PC-3 (cell line): Measurements from ENCODE around the gene SNX22. TPM values are rescaled to one million over a fixed set of nuclear protein-coding genes. Genes with fewer than 3 reads are reported as not detected.

ENCODE experiments used
- ATAC-seq: fragments of 200-7000 bp; cut with Tn5 transposase; 2 replicates; pipeline ENCODE4 v1.9.1; 2020; ENCODE audit warnings: mild to moderate bottlenecking, moderate library complexity
- BruUV-seq: library from RNA; stranded (reverse); fragments of 400-500 nt; replicated peaks from 2 replicates; lab custom pipeline; 2021; lab: Mats Ljungman, UMichigan
- CTCF ChIA-PET: fragments of 300-600 bp; sonication (Branson Sonifier 250); formaldehyde crosslinking; loops from one replicate; lab custom pipeline; 2022; ENCODE audit warnings: antibody characterized with exemption; lab: Charles Lee
- POLR2A ChIA-PET: fragments of 300-600 bp; sonication (Branson Sonifier 250); formaldehyde crosslinking; loops from one replicate; lab custom pipeline; 2022; ENCODE audit warnings: antibody characterized with exemption; ENCODE audit not compliant: unreplicated experiment; lab: Charles Lee
- DNase-seq: peaks from one replicate; pipeline ENCODE4 v3.0.0-alpha.2; 2015
- H2AFZ ChIP-seq: fragments of 300-600 bp; sonication (generic); 2 replicates; pipeline ENCODE4 v1.6.0; 2016; ENCODE audit warnings: antibody characterized with exemption, low read length
- H3F3A ChIP-seq: fragments of 300-600 bp; sonication (generic); one replicate; pipeline ENCODE4 v1.6.0; 2017; ENCODE audit warnings: antibody characterized with exemption, low read length, control low read depth, mild to moderate bottlenecking; ENCODE audit not compliant: unreplicated experiment
- H3K27ac ChIP-seq: fragments of 300-600 bp; sonication (generic); 2 replicates; pipeline ENCODE4 v1.5.1; 2016; ENCODE audit warnings: mild to moderate bottlenecking, low read length
- H3K27me3 ChIP-seq: fragments of 300-600 bp; sonication (generic); 2 replicates; pipeline ENCODE4 v1.6.1; 2016; ENCODE audit warnings: low read length, mixed read lengths
- H3K36me3 ChIP-seq: fragments of 300-600 bp; sonication (generic); 2 replicates; pipeline ENCODE4 v1.6.1; 2016; ENCODE audit warnings: low read depth, mixed run types, low read length, mixed read lengths
- H3K4me1 ChIP-seq: fragments of 300-600 bp; sonication (generic); 2 replicates; pipeline ENCODE4 v1.5.1; 2016; ENCODE audit warnings: low read length; ENCODE audit not compliant: insufficient read depth
- H3K4me2 ChIP-seq: fragments of 300-600 bp; sonication (generic); 2 replicates; pipeline ENCODE4 v1.6.0; 2016; ENCODE audit warnings: low read length
- H3K4me3 ChIP-seq: fragments of 300-600 bp; sonication (generic); 2 replicates; pipeline ENCODE4 v1.5.1; 2016; ENCODE audit warnings: mild to moderate bottlenecking, low read length, mixed read lengths
- H3K79me2 ChIP-seq: fragments of 300-600 bp; sonication (generic); 2 replicates; pipeline ENCODE4 v1.6.1; 2017; ENCODE audit warnings: low read length, mixed read lengths
- H3K9ac ChIP-seq: fragments of 300-600 bp; sonication (generic); 2 replicates; pipeline ENCODE4 v1.6.0; 2016; ENCODE audit warnings: mild to moderate bottlenecking, low read length
- H3K9me2 ChIP-seq: fragments of 300-600 bp; sonication (generic); replicated peaks from 2 replicates; pipeline ENCODE4 v1.6.1; 2016; ENCODE audit warnings: mixed run types, low read length, mixed read lengths
- H3K9me3 ChIP-seq: fragments of 300-600 bp; sonication (generic); 2 replicates; pipeline ENCODE4 v1.6.1; 2016; ENCODE audit warnings: low read length, mixed read lengths
- H4K20me1 ChIP-seq: fragments of 300-600 bp; sonication (generic); 2 replicates; pipeline ENCODE4 v1.6.1; 2016; ENCODE audit warnings: low read length, mixed read lengths
- EZH2 ChIP-seq: fragments of 300-600 bp; sonication (generic); IDR thresholded peaks from one replicate; pipeline ENCODE4 v1.6.1; 2017; ENCODE audit warnings: antibody characterized with exemption, mild to moderate bottlenecking, low read length; ENCODE audit not compliant: unreplicated experiment
- EZH2phosphoT487 ChIP-seq: fragments of 300-600 bp; sonication (generic); IDR thresholded peaks from 2 replicates; pipeline ENCODE4 v1.6.1; 2018; ENCODE audit warnings: mild to moderate bottlenecking, antibody characterized with exemption, low read length, borderline replicate concordance
- intact Hi-C: fragments of 100-400 bp; cut with micrococcal nuclease; formaldehyde crosslinking; loops from 2 replicates; pipeline ENCODE4 v1.9.0; 2023
- total RNA-seq: library from RNA; depleted of rRNA; stranded (reverse); fragments of >200 nt; gene quantifications from 2 replicates; pipeline ENCODE4 v1.2.3, GENCODE V29; 2014
- TF ChIP-seq, protein P1 (sequence below): fragments of 300-600 bp; sonication (generic); conservative IDR thresholded peaks from 2 replicates; pipeline ENCODE4 v1.5.1; 2017; ENCODE audit warnings: antibody characterized with exemption, low read depth, mild to moderate bottlenecking, low read length

SNX22 gene
- total RNA-seq, 1 experiment from 2014 or later = 0.77 TPM

DNA sequence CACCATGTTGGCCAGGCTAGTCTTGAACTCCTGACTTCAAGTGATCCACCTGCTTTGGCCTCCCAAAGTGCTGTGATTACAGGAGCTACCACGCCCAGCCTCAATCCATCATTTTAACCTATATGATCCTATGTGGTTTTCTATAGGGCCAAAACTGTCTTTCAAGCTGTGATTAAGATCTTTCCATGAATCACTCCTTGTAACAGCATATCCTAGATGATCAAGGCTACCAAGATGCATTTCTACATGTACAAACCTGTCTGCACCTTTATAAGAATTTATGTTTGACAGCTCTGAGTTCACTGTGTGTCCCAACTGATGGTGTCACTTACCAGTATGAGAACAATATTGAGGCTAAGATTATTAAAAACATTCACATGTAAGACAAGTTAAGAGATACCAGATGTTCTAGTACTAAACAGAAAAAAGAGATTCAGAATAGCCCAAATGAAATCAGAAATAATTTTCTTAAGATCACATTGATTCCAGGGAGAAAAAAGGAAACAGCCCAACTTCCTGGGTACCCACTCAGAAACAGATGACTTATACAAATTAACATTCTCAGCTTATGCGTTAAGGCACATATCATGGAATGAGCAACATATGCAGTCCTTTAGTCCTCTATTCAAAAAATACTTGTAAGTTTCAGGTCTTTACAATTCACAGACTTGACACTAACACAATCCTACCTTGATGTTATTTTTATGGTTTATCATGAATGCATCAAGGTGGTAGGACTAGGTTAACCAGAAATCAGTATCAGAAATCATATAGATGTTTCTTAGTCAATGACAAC, 36.1 kb downstream of the SNX22 start:
- H4K20me1 ChIP-seq = no peaks in the 10 kb centered on the region
- no peaks in the 10 kb centered on the region for H3K4me1 ChIP-seq
- no peaks in the 10 kb centered on the region for H3F3A ChIP-seq
- POLR2A ChIA-PET = no interaction called here
- H3K27ac ChIP-seq = no peak overlapping the region
- H3K9me3 ChIP-seq = no peaks in the 10 kb centered on the region
- no peaks in the 10 kb centered on the region for H3K9me2 ChIP-seq
- no peak overlapping the region for H2AFZ ChIP-seq
- no peak for ATAC-seq
- H3K27me3 ChIP-seq = no peaks in the 10 kb centered on the region
- intact Hi-C loops = no loop called here
- DNase-seq = peak; percentile 4
- CTCF ChIA-PET = no interaction called here
- H3K9ac ChIP-seq = no peak overlapping the region
- TF ChIP-seq EZH2 (no peak), EZH2phosphoT487 (no peak)
- TF ChIP-seq, protein P1, sequence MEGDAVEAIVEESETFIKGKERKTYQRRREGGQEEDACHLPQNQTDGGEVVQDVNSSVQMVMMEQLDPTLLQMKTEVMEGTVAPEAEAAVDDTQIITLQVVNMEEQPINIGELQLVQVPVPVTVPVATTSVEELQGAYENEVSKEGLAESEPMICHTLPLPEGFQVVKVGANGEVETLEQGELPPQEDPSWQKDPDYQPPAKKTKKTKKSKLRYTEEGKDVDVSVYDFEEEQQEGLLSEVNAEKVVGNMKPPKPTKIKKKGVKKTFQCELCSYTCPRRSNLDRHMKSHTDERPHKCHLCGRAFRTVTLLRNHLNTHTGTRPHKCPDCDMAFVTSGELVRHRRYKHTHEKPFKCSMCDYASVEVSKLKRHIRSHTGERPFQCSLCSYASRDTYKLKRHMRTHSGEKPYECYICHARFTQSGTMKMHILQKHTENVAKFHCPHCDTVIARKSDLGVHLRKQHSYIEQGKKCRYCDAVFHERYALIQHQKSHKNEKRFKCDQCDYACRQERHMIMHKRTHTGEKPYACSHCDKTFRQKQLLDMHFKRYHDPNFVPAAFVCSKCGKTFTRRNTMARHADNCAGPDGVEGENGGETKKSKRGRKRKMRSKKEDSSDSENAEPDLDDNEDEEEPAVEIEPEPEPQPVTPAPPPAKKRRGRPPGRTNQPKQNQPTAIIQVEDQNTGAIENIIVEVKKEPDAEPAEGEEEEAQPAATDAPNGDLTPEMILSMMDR = no peak
- no TSS peak for BruUV-seq
- no peak overlapping the region for H3K4me2 ChIP-seq
- H3K4me3 ChIP-seq = no peak overlapping the region
- H3K36me3 ChIP-seq = no peaks in the 10 kb centered on the region
- H3K79me2 ChIP-seq = no peaks in the 10 kb centered on the region

GRCh38 chr15:64191971-64192830, 40.7 kb downstream of the SNX22 start:
- H3K36me3 ChIP-seq = no peaks in the 10 kb centered on the region
- no peaks in the 10 kb centered on the region for H4K20me1 ChIP-seq
- no peaks in the 10 kb centered on the region for H3K9me3 ChIP-seq
- H3K9me2 ChIP-seq = no peaks in the 10 kb centered on the region
- no peaks in the 10 kb centered on the region for H3K79me2 ChIP-seq
- ATAC-seq (no peak), DNase-seq (no peak)
- ChIA-PET CTCF (no interaction called here), POLR2A (no interaction called here)
- intact Hi-C loops = no loop called here
- no peaks in the 10 kb centered on the region for H3K27me3 ChIP-seq
- BruUV-seq = no TSS peak
- H3K4me3 ChIP-seq = no peak overlapping the region
- no peaks in the 10 kb centered on the region for H3F3A ChIP-seq
- H3K27ac ChIP-seq = no peak overlapping the region
- no peak for TF ChIP-seq EZH2
- TF ChIP-seq, protein P1 = no peak
- H3K4me2 ChIP-seq = no peak overlapping the region
- no peak overlapping the region for H3K9ac ChIP-seq
- no peak overlapping the region for H2AFZ ChIP-seq
- H3K4me1 ChIP-seq = no peaks in the 10 kb centered on the region
